NOMO-1 (cell line): Measurements from ENCODE around the gene OSTC.
A peak's percentile ranks its signal among the peaks of the same experiment; 100 is the strongest.

Source experiments
- DNase-seq, 2 experiments: peaks; one replicate each; lab custom pipeline; 2025; ENCODE audit not compliant: unreplicated experiment in 2 of 2; lab: John Stamatoyannopoulos, UW

Gene OSTC

DNA sequence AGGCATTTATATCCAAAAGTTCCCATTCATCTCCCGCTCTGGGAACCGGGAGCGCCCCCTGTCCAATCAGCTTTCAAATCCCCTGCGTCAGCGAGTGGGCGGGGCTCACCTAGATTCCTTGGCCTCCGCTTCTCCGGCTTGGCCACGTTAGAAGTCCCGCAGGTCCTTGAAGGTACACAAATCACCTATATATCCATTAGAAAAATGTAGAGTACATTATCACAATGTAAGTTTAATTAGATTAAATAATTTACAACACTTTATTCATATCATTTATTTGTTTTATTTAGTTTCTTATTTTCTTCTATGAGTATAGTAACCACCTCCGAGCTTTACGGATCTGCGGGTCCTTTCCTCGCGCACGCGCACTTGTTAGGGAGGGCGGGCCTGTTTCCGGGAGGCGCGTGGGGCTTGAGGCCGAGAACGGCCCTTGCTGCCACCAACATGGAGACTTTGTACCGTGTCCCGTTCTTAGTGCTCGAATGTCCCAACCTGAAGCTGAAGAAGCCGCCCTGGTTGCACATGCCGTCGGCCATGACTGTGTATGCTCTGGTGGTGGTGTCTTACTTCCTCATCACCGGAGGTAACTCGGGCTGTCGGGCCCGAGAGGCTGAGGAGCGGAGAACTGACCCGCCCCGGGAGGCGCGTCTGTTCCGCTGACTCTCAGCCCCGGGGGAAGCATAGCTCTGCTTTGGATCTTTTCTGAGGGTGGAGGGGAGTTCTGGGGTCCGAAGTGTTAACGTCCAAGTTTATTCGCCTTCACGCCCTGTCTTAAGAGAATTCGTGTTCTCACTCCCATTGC is at the start of gene OSTC:
TSS of gene OSTC (plus strand) at position 388 of the 802 bp plus-strand sequence. CDS start at position 445, 57 bp downstream.
- DNase-seq = peak; percentile 92 to 97

DNA sequence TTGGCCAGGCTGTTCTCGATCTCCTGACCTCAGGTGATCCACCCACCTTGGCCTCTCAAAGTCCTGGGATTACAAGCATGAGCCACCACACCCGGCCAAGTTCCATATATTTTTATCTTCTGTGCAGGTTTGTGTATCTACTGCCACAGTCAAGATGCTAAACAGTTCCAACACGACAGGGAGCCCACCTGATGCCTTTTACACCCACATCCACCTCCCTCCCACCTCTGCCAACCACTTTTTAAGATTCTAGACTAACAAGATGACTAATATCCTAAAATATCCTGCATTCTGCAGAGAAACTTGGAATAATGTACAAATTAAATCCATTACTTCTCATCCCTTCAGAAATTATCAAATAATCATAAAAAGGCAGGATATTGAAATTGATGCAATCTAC is 49.3 kb upstream of the OSTC start:
- no peak for DNase-seq

DNA sequence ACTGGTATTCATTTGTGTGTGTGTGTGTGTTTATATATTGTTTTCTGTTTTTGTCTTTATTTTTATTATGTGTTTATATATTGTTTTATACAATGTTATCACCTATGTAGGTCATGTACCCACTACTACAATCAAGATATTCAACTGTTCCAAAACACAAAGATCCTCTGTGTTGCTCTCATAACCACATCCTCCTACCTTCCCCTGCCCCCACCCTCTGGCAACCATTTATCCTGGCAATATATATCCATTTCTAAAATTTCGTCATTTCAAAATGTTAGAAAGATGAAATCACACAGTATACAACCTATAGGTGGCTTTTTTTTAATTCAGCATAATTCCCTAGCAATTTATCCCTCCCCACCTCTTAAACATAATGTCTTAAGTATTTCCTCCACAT is 48.9 kb upstream of the OSTC start:
- DNase-seq = no peak

DNA sequence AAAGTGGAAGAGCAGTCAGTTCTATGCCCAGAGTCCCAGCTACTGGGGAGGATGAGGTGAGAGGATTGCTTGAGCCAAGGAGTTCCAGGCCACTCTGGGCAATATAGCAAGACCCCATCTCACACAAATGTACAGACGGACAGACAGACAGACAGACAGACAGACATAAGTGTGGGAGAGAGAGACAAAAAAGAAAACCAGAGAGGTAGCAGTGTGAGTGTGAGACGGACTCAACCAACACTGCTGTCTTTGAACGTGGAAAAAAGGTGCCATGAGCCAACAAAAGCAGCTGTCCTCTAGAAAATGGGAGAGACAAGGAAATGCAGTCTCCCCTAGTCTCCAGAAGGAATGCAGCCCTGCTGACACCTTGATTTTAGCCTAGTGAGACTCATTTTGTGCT is 48.2 kb upstream of the OSTC start:
- no peak for DNase-seq

DNA sequence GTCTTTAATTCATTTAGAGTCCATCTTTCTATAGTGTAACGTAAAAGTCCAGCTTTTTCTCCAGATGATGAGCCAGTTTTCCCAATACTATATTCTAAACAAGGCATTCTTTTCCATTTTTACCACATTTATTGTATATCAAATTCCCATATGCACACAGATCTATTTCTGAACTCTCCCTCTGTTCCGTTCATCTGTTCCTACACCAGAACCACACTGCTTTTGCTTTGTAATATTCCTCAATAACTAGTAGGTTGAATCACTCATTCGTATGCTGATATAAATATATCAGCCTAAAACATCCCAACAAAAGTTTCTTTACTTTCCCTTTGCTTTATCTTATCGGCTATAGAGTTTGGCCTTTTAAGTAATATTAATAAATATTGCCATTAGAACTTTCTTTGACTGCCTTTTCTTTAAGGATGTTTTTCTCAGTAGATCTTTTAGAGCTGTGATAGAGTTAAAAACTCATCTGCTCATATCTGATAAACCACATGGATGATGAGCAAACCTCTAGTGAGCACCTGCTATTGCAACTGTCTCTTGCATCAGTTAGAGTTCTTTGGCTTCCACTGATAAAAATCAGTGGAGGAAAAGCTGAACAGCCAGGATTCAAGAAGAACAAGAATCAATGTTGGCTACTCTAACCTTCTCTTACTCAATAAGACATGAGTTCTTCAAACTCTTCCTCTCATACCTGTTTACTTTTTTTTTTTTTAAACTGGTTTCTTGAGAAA is 43.2 kb upstream of the OSTC start:
- DNase-seq = no peak

DNA sequence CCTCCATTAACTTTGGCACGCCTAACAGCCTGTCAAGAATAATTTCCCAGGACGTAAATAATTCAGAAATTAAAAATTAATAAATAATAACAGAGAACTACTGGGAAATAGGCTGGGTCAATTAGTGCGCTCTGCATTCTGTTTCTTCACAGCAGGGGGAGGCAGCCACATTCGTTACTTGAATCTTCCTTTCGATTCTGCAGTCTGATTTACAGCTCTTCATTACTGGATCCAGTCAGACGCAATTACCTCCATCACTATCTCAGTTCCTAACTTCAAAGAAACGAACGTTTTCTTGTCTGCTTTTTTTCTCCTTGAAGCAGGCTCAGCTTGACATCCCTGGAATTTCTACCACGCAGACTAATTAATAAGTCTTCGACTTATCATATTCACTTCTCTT is 39.0 kb upstream of the OSTC start:
- DNase-seq = no peak

DNA sequence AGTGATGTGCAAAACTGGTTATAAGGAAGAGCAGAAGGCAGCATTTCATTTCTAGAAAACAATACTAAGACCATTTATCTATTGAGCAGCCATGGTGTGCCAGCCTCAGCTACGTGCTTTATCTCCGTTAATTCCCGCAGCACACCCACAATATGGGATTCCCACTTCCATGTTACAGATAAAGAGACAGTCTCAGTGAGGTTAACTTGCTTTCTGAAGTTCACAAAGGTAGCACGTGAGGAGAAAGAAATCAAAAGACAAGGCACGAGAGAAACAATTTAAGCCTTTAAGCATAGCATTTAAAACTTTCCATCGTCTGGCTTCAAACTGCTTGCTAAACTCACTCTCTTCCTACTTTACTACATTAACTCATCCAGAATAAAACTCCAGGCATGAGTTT is 38.0 kb upstream of the OSTC start:
- DNase-seq = no peak

DNA sequence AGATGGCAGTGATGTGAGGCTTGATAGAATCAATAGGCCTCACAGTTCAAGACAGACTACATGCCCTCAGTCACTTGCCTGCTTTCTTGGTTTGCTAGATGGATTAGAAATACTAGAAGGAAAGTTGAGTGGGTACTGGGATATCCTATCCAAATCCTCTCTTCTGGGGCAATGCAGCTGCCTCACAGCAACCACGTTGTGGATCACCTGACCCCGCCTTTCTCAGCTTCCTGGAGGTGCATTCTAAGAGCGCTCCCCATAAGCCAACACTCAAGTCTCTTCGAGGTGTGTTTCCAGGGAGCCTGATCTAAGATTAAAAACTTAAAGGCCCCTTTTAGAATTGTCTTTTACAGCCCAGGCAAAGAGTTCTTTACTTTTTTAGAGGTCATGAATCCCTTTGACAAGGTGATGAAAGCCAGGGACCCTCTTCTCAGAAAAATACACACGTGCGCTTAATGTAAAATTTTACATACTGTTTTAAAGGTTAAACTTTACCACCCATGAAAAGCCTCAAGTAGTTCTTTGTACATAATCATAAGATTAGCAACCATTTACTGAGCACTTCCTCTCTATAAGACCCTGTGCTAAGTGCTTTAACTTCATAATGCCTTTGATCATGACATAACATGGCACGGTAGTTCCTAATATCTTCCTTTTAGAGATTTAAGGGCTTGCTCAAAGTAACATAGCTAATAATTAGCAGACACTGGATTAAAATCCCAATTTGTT is 30.9 kb upstream of the OSTC start:
- DNase-seq = no peak

DNA sequence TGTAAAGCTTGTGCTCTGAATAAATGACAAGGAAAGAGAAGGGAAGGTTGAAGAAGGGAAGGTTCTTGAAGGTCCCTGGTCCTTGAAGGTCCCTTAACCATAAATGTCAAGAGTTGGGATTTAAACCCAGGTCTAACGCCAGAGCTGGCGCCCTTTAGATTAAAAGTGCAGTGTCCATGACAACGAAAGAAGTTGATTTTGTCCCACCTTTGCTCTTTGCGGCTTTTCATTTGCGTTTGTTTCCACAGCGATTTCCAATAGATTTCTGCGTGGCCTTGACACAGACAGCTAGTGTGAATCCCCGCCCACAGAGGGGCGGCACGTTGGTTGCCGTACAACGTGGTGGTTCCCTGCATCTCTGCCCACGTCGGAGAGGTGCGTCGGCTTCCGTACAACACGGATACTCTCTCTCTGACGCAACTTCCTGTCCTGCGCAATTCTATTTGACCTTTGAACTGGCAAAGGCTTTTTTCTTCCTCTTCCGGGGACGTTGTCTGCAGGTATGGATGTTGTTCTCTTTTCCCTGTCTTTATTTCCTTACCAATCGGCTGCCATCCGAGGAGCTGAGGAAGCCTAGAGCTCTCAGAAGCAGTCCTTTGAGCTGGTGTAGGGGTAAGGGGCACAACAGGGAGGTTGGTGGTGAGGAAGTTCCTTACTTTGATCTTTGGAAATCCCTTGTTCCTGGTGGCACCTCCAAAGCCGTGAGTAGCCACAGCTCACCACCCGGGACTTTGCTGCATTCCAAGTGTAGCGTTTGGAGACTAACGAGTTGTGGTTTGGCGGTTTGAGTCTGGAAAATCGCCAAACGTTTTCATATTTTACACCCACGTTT is 30.1 kb upstream of the OSTC start, which contains the start of gene RPL34:
TSS of gene RPL34 (plus strand) at position 476 of the 832 bp plus-strand sequence. CDS start 1,384 bp downstream, outside the sequence.
- DNase-seq = peak; percentile 95

DNA sequence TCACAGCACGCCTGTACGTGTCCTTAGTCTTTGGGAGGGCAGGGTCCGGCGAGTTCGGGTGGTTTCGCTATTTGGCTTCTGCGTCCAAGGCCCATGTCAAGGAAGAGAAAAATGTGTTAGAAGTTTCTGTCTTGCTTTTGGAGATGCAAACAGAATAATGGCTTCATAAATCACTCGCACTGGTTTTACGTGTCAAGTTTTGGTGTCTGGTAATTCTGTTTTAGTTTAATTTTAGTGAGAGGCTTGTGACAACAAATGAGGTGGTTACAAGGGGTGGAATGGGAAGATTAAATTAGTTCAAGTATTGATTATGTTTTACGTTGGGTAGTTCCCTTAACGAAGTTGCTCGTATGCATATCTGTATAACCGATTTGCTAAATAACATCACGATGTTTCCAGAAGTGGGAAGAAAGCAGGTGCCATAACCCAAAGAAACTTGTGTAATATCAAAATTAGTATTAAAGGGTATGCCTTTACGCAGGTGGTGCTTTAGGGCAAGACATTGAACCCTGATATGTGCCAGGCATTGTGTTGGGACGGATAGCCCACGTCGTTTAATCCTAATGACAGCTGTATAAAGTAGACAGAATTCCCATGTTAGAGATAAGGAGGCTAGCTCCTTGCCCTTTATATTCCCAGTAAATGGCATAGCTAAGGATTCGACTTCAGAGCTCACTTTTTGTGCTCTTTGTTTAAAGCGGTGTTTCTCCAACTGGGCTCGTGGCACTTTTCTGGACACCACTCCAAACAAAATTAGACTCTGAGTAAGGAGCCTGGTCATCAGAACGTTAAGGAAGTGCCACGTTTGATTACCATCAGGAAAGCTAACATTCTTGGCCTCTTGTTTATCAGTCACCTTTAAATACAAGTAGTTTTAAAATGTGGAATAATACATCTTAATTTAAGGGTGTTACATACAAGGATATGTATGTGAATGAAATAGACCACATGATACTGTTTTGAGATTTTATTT is 29.2 kb upstream of the OSTC start:
- peak in 1 of 2 experiments; percentile 5 for DNase-seq

DNA sequence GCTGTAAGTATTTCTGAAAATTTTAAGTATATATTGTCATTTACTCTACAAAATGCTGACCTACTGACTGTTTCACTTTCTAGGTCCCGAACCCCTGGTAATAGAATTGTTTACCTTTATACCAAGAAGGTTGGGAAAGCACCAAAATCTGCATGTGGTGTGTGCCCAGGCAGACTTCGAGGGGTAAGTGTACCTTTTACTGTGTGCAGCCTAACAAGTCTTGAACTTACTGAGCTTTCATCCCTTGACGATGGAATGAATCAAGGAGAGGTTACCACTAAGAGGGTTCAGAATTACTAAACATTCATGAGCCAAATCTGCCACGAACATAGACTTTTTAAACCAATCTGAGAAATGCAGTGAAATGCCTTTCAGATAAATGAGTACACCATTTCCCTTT is 28.4 kb upstream of the OSTC start:
- no peak for DNase-seq

DNA sequence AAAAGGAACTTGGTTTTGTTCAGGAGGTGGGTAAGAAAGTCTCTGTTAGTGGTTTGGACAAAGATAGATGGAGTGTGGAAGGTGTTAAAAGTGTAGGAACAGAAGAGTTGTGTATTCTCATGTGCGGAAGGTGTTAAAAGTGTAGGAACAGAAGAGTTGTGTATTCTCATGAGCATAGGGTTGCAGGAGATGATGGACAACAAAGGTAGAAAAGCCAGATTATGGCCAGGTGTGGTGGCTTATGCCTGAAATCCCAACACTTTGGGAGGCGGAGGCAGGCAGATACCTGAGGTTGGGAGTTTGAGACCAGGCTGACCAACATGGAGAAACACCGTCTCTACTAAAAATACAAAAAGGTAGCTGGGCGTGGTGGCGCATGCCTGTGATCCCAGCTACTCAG is 27.6 kb upstream of the OSTC start:
- DNase-seq = no peak

DNA sequence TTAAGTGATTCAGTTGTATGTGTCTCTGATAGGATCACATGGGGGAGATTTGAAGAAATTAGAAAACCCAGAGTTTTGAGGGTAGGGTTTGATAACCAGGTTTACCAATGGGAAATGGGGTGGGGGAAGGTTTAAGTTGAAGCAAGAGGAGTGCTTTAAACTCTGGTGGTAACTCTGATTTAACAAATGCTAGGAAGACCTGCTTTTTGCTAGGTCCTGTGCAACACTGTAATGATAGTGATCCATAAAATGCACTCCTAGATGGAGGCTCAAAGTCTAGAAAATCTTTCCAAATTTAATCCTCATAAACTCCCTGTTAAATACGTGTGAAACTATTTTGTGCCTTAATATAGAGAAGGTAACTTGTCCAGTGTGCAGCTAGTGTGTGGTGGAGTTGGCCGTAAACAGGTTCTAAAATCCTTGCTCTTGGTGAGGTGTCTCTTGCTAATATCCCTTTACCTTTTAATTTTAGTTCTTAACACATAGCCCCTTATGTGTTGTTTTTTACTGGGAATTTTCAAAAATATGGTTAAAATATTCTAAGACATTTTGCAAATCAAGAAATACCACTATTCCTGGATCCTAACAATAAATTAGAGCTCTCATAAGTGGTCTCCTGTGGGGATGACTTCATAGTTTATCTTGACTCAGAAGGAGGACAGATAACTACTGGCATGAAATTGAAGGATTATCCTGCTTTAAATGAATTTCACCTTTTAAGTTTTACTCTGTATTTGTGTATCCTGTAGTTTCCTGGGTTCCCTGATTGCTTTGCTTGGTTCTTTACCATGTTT is 25.9 kb upstream of the OSTC start:
- DNase-seq = no peak

DNA sequence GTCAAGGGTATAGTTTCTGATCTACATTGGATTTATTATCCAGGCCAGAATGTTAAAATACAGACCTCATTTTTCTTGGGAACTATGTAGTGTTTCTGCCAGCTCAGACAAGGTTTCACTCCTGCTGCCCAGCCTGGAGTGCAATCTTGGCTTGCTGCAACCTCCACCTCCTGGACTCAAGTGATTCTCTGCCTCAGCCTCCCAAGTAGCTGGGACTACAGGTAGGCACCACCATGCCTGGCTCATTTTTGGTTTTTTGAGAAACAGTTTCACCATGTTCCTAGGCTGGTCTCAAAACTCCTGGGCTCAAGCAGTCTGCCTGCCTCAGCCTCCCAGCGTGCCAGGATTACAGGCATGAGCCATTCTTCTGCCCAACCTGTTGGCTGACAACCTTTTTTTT is 24.3 kb upstream of the OSTC start:
- no peak for DNase-seq

DNA sequence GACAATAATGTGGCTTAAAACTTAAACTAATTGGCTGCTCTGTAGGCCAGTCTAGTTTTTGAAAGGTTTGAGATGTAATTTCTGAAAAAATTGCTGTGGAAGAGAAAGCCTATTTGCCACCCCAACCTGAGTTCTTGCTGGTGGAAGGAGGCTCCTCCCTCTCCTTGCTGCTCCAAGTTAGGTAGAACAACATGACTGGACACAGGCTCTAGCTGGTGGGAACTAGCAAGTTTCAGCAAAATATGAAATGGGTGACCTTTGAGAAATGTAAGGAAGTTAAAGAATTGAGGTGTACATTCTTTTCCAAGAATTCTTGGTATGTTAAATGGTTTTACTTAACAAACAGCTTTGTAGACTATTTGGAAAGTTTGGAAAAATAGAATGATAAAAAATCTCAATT is 22.0 kb upstream of the OSTC start:
- DNase-seq = no peak

DNA sequence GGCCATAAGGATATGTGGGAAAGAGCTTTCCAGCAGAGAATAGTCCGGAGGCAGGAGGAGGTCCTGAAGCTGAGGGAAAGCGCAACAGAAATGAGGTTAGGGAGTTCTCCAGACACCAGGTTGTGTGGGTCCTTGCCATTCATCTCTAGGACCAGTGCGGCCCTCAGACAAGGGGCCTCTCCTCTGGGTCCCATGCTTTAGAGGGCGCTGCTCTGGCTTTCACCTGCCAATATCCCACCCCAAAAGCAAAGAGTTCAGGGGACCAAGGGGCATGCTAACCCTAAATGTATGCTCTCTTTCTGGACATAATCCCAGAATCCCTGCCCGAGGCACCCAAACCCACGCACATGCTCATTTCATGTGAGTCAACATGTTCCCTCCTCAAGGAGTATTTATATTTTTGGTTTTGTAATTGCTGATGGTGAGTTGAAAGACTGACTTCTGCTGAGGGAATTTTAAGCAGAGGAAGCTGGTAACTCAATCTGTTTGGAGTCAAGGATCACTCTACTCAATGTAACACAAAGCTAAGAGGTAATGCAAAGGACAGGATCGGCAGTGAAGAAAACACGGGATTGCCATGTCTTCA is 15.2 kb upstream of the OSTC start:
- no peak for DNase-seq

DNA sequence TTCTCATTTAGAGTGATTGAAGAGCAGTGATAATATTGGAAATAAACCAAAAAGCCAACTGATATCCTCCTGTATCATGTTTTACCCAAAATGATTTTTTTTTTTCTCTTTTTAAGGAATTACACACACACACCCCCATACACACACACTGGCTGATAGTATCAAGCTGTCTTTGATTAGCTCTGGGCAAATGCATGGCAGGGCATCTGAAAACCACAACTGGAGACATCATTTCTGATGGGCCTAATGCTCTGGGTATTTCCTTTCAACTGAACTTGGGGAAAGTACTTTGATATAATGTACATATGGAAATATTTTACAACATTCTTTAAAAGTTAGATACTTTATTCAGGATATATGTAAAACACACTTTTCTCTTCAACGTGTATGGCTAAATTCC is 14.2 kb upstream of the OSTC start:
- DNase-seq = no peak

DNA sequence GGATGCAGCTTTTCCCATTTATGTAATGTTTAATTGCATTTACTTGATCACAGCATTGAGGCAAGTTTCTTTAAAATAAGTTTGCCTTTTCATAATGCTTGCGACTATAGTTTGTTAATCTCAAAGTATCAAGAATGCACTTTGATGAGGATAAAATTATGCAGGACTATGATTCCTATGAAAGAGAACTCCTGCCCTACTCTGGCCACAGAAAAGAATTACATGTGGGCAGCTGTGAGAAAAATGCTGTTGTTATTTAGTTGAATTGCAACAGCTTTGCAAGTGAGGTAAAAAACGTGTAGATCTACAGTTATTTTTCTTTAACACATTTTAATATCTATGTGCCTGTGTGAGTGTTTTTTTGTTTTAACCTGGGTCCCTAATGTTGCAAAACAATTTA is 12.5 kb upstream of the OSTC start:
- DNase-seq = no peak
